Astrocyte (in vitro differentiated cells and primary cell): Measurements from ENCODE around the gene EPS8. TPM values are rescaled to one million over a fixed set of nuclear protein-coding genes. Genes with fewer than 3 reads are reported as not detected.
A peak's percentile ranks its signal among the peaks of the same experiment; 100 is the strongest.

Experiments
- DNase-seq: peaks from one replicate; pipeline ENCODE4 v3.0.0-alpha.2; 2010; ENCODE audit warnings: low read depth
- FAIRE-seq: peaks from 2 replicates; lab custom pipeline; 2011; peaks lifted over from hg19 to GRCh38; lab: Jason Lieb, UNC
- H2AFZ ChIP-seq: 2 replicates; pipeline ENCODE4 v1.6.0; 2012; ENCODE audit warnings: low read depth, low read length, inconsistent platforms
- H3K27ac ChIP-seq: 2 replicates; pipeline ENCODE4 v1.5.1; 2011; ENCODE audit warnings: low read depth, low read length, inconsistent platforms
- H3K27me3 ChIP-seq: 2 replicates; pipeline ENCODE4 v1.6.0; 2011; ENCODE audit warnings: low read length, inconsistent platforms; ENCODE audit not compliant: insufficient read depth
- H3K36me3 ChIP-seq: 2 replicates; pipeline ENCODE4 v1.5.1; 2011; ENCODE audit warnings: low read length, inconsistent platforms; ENCODE audit not compliant: insufficient read depth
- H3K4me1 ChIP-seq: 2 replicates; pipeline ENCODE4 v1.5.1; 2011; ENCODE audit warnings: low read length, inconsistent platforms; ENCODE audit not compliant: insufficient read depth
- H3K4me2 ChIP-seq: 2 replicates; pipeline ENCODE4 v1.6.0; 2012; ENCODE audit warnings: low read length, inconsistent platforms
- H3K4me3 ChIP-seq: 2 replicates; pipeline ENCODE4 v1.5.1; 2011; ENCODE audit warnings: low read depth, mild to moderate bottlenecking, low read length, inconsistent platforms; ENCODE audit not compliant: insufficient read depth
- H3K79me2 ChIP-seq: 2 replicates; pipeline ENCODE4 v1.6.0; 2012; ENCODE audit warnings: mild to moderate bottlenecking, low read length, inconsistent platforms; ENCODE audit not compliant: insufficient read depth
- H3K9ac ChIP-seq: 2 replicates; pipeline ENCODE4 v1.6.0; 2012; ENCODE audit warnings: mild to moderate bottlenecking, low read length, inconsistent platforms
- H3K9me3 ChIP-seq: 2 replicates; pipeline ENCODE4 v1.5.1; 2012; ENCODE audit warnings: low read depth, mild to moderate bottlenecking, low read length, inconsistent platforms; ENCODE audit not compliant: insufficient read depth
- H4K20me1 ChIP-seq: 2 replicates; pipeline ENCODE4 v1.6.0; 2012; ENCODE audit warnings: low read length, inconsistent platforms; ENCODE audit not compliant: insufficient read depth
- H3K27ac Mint-ChIP-seq: one replicate; pipeline ENCODE4 v1.8.0; 2021; ENCODE audit warnings: mild to moderate bottlenecking, mixed read lengths; ENCODE audit not compliant: unreplicated experiment
- H3K27me3 Mint-ChIP-seq: one replicate; pipeline ENCODE4 v1.8.0; 2021; ENCODE audit warnings: low read depth, mixed read lengths; ENCODE audit not compliant: unreplicated experiment
- H3K36me3 Mint-ChIP-seq: one replicate; pipeline ENCODE4 v1.8.0; 2021; ENCODE audit warnings: low read depth, mixed read lengths; ENCODE audit not compliant: unreplicated experiment
- H3K4me1 Mint-ChIP-seq: one replicate; pipeline ENCODE4 v1.8.0; 2021; ENCODE audit warnings: low read depth, mixed read lengths; ENCODE audit not compliant: unreplicated experiment
- H3K4me3 Mint-ChIP-seq: one replicate; pipeline ENCODE4 v1.8.0; 2021; ENCODE audit warnings: mild to moderate bottlenecking, moderate library complexity, mixed read lengths; ENCODE audit not compliant: unreplicated experiment
- H3K9me3 Mint-ChIP-seq: one replicate; pipeline ENCODE4 v1.8.0; 2021; ENCODE audit warnings: mild to moderate bottlenecking, mixed read lengths; ENCODE audit not compliant: unreplicated experiment
- EZH2 ChIP-seq: IDR thresholded peaks from 2 replicates; pipeline ENCODE4 v1.6.1; 2012; ENCODE audit warnings: mild to moderate bottlenecking, low read length, inconsistent platforms; ENCODE audit not compliant: insufficient read depth
- total RNA-seq: library from RNA; stranded (reverse); gene quantifications from 2 replicates; pipeline ENCODE4 v1.2.1, GENCODE V29; 2021
- TF ChIP-seq, protein P1 (sequence below): IDR thresholded peaks from 2 replicates; pipeline ENCODE4 v1.5.1; 2011; ENCODE audit warnings: low read depth, mild to moderate bottlenecking, inconsistent platforms, low read length, moderate library complexity; ENCODE audit not compliant: insufficient read depth

EPS8 gene
- total RNA-seq, 1 donor from 2014 or later, result 31.8 TPM

DNA sequence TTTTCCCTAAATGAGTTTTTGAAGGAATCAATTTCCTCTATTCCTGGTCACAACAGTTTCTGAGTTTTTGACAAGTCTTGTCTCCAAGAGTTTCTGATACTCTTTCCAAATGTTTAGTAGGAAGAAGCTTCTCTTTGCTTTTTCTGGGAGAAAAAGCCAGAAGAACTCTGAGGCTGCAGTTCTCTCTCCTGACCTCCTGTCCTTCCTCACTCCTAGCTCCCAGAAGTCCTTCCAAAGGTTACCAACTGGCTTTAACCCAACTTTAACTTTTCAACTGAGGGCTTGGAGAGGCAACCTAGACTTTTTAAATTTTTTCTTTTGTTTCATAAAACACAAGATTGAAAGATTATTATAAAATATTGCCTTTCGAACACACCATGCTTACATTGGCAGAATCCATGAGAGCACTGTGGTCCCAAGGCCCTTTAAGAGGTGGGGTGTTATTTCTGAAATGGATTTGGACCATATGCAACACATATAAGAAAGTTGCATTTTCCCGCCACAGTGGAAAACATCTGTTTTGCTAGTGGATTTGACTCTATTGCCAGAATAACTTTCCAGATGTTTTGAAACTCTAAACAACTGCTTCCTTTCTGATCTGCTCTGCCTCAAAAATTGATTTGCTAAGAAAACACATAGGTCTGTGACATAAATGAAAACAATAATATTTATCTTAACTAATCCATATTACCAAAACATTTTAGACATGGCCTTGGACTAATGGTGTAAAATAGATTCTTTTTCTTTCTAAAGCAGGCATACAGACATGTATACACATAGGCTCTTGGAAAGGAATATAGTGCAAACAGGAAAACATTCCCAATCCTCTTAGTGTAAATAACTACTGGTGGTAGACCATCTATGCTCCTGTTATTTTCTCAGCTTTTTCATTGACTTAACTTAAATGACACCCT, 22.3 kb upstream of the EPS8 start:
- H2AFZ ChIP-seq, result no peak overlapping the region
- peaks cover 4% of the 10 kb centered on the region for H3K4me1 ChIP-seq
- H3K9ac ChIP-seq, result no peak overlapping the region
- TF ChIP-seq, protein P1, sequence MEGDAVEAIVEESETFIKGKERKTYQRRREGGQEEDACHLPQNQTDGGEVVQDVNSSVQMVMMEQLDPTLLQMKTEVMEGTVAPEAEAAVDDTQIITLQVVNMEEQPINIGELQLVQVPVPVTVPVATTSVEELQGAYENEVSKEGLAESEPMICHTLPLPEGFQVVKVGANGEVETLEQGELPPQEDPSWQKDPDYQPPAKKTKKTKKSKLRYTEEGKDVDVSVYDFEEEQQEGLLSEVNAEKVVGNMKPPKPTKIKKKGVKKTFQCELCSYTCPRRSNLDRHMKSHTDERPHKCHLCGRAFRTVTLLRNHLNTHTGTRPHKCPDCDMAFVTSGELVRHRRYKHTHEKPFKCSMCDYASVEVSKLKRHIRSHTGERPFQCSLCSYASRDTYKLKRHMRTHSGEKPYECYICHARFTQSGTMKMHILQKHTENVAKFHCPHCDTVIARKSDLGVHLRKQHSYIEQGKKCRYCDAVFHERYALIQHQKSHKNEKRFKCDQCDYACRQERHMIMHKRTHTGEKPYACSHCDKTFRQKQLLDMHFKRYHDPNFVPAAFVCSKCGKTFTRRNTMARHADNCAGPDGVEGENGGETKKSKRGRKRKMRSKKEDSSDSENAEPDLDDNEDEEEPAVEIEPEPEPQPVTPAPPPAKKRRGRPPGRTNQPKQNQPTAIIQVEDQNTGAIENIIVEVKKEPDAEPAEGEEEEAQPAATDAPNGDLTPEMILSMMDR, result no peak
- no peak for TF ChIP-seq EZH2
- no peaks in the 10 kb centered on the region for H3K9me3 ChIP-seq
- H3K36me3 ChIP-seq, result no peaks in the 10 kb centered on the region
- no peak for DNase-seq
- H3K27me3 ChIP-seq, result no peaks in the 10 kb centered on the region
- Mint-ChIP-seq H3K4me3 (no peak overlapping the region), H3K4me1 (no peaks in the 10 kb centered on the region), H3K27me3 (no peaks in the 10 kb centered on the region), H3K27ac (no peak overlapping the region), H3K9me3 (no peaks in the 10 kb centered on the region), H3K36me3 (no peaks in the 10 kb centered on the region)
- no peaks in the 10 kb centered on the region for H3K79me2 ChIP-seq
- H3K4me3 ChIP-seq, result no peak overlapping the region
- no peak for FAIRE-seq
- no peaks in the 10 kb centered on the region for H4K20me1 ChIP-seq
- H3K4me2 ChIP-seq, result no peak overlapping the region
- no peak overlapping the region for H3K27ac ChIP-seq

DNA sequence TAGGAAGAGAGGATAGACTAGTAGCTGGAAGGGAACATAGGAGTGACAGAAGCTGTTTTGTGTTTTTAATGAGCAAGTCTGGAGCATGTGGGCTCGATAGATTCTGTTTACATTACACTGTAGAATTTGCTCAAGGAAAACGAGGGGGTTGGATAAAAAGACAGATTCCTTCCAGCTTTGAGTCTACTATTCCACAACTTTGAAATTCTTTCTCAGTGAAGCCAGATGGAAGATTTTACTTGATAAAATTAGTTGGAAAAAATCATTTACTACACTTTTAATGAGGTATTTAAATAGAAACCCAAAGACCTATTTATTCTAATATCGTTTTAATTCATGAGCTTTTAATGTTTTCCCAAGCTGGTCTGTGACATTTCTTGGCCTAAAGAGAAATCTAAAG, 19.5 kb upstream of the EPS8 start:
- H3K4me3 Mint-ChIP-seq, result no peak overlapping the region
- H3K27ac ChIP-seq, result no peak overlapping the region
- no peak for FAIRE-seq

More for the DNA sequence above, 19.5 kb upstream of the EPS8 start:
- no peak for TF ChIP-seq EZH2
- TF ChIP-seq, protein P1, result no peak
- DNase-seq, result peak; percentile 47
- Histone ChIP-seq H4K20me1 (no peaks in the 10 kb centered on the region), H3K4me3 (no peak overlapping the region), H3K79me2 (no peaks in the 10 kb centered on the region), H3K4me2 (no peak overlapping the region), H3K9ac (no peak overlapping the region), H3K36me3 (no peaks in the 10 kb centered on the region), H2AFZ (peak overlapping the region; percentile 35), H3K9me3 (no peaks in the 10 kb centered on the region), H3K4me1 (peaks cover 4% of the 10 kb centered on the region), H3K27me3 (no peaks in the 10 kb centered on the region)
- Mint-ChIP-seq H3K9me3 (no peaks in the 10 kb centered on the region), H3K27me3 (no peaks in the 10 kb centered on the region), H3K27ac (no peak overlapping the region), H3K36me3 (peaks cover 2% of the 10 kb centered on the region), H3K4me1 (no peaks in the 10 kb centered on the region)
